Embryonic facial prominence (tissue), 1 donor: ENCODE data around the gene UROD.

Experiments used
- DNase-seq: peaks from one replicate; pipeline ENCODE4 v3.0.0-alpha.2; 2016; ENCODE audit errors: extremely low spot score

The UROD gene

GRCh38 chr1:45008516-45008915 lies 3.5 kb upstream of the UROD start:
- no peak for DNase-seq

GRCh38 chr1:45009296-45009865 lies 2.7 kb upstream of the UROD start:
- DNase-seq = no peak

GRCh38 chr1:45009956-45010854 lies 1.8 kb upstream of the UROD start:
- no peak for DNase-seq

- DNase-seq = peak; percentile 55
Observed at GRCh38 chr1:45010855-45011811, 921 bp upstream of the UROD start, which contains the start of gene HECTD3. Gene HECTD3 (minus strand): TSS chr1:45011324. CDS start chr1:45011257, 67 bp downstream.

- peak; percentile 18 for DNase-seq
Observed at GRCh38 chr1:45012639-45013278, 705 bp downstream of the UROD start.

- DNase-seq = no peak
Observed at GRCh38 chr1:45013551-45014209, 1.6 kb downstream of the UROD start.

- DNase-seq = peak; percentile 59
Observed at GRCh38 chr1:45014321-45015028, 2.4 kb downstream of the UROD start.

GRCh38 chr1:45015683-45016082 lies 3.6 kb downstream of the UROD start:
- no peak for DNase-seq

- DNase-seq = no peak
Observed at GRCh38 chr1:45016090-45016697, 4.1 kb downstream of the UROD start.

GRCh38 chr1:45016767-45017166 lies 4.7 kb downstream of the UROD start:
- DNase-seq = no peak

- no peak for DNase-seq
Observed at GRCh38 chr1:45018599-45019230, 6.7 kb downstream of the UROD start.

- no peak for DNase-seq
Observed at GRCh38 chr1:45023663-45024062, 11.6 kb downstream of the UROD start.

GRCh38 chr1:45026446-45026845 lies 14.4 kb downstream of the UROD start:
- no peak for DNase-seq

- no peak for DNase-seq
Observed at GRCh38 chr1:45032837-45033236, 20.8 kb downstream of the UROD start.

- no peak for DNase-seq
Observed at GRCh38 chr1:45033356-45033755, 21.3 kb downstream of the UROD start.

GRCh38 chr1:45035631-45036301 lies 23.7 kb downstream of the UROD start:
- no peak for DNase-seq

GRCh38 chr1:45037456-45037855 lies 25.4 kb downstream of the UROD start:
- no peak for DNase-seq

- DNase-seq = no peak
Observed at GRCh38 chr1:45038240-45038639, 26.2 kb downstream of the UROD start.
